HG03025 (cell line): ENCODE data around the gene APOE.
A peak's percentile ranks its signal among the peaks of the same experiment; 100 is the strongest.

Experiments
- ATAC-seq: cut with Tn5 transposase; IDR thresholded peaks from one replicate; pipeline ENCODE4 v1.9.1; 2021; ENCODE audit warnings: mild to moderate bottlenecking, moderate library complexity; ENCODE audit not compliant: unreplicated experiment, low FRiP score

The APOE gene

DNA sequence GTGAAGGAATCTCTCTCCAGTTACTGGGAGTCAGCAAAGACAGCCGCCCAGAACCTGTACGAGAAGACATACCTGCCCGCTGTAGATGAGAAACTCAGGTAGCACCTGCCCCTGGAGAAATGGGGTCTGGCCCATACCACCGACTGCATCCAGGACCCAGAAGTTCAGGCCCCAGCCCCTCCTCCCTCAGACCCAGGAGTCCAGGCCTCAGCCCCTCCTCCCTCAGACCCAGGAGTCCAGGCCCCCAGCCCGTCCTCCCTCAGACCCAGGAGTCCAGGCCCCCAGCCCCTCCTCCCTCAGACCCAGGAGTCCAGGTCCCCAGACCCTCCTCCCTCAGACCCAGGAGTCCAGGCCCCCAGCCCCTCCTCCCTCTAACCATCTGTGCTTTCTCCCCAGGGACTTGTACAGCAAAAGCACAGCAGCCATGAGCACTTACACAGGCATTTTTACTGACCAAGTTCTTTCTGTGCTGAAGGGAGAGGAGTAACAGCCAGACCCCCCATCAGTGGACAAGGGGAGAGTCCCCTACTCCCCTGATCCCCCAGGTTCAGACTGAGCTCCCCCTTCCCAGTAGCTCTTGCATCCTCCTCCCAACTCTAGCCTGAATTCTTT lies 43.3 kb downstream of the APOE start:
- no peak for ATAC-seq

- no peak for ATAC-seq
Measured at GRCh38 chr19:44949550-44949949, 44.0 kb downstream of the APOE start.

DNA sequence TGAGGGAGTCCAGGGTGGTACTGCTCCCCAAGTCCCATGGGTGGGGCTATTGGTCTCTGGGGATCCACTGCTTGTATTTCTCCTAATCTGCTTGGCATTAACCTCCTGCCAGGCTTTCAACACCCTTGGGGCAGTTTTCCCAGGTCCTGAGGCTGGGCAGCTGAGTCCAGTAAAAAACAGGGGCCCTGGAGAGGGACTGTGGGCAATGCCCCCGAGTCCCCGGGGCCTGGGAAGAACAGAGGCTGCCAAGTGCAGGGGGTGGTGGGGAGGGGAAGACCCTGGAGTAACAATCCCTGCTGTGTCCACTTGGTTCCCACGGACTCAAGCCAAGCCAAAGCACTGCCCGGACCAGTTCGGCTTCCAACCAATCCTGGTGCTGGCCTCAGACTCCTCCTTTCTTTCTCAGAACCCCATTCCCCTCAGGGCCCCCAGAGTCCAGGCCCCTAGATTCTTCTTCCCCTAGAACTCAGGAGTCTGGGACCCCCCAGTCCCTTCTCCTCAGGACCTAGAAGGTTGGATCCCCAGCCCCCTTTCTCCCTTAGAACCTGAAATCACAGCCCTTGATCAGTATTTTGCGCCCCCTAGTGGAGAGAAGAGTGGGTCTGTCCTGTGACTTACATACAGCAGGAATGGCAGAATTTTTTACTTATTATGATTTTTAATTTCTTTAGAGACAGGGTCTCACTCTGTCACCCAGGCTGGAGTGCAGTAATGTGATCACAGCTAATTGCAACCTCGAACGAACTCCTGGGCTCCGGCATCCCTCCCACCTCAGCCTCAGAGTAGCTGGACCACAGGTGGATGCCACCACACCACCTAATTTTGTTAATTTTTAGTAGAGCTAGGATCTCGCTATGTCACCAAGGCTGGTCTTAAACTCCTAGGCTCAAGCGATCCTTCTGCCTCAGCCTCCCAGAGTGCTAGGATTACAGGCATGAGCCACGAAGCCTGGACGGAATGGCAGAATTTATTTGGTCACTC lies 45.9 kb downstream of the APOE start:
- ATAC-seq: no peak

DNA sequence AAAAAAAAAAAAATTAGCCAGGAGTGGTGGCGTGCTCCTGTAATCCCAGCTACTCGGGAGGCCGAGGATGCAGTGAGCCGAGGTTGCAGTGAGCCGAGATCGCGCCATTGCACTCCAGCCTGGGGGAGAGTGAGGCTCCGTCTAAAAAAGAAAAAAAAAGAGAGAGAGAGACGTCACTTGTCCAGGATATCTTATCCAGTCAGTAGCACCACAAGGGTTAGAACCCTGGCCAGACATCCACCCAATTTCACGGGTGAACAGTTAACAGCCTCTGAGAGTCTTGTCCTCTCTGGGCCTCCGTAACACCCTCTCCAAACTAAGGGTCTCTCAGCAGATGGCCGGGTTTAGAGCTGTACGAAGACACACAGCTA lies 48.7 kb downstream of the APOE start:
- ATAC-seq: no peak

DNA sequence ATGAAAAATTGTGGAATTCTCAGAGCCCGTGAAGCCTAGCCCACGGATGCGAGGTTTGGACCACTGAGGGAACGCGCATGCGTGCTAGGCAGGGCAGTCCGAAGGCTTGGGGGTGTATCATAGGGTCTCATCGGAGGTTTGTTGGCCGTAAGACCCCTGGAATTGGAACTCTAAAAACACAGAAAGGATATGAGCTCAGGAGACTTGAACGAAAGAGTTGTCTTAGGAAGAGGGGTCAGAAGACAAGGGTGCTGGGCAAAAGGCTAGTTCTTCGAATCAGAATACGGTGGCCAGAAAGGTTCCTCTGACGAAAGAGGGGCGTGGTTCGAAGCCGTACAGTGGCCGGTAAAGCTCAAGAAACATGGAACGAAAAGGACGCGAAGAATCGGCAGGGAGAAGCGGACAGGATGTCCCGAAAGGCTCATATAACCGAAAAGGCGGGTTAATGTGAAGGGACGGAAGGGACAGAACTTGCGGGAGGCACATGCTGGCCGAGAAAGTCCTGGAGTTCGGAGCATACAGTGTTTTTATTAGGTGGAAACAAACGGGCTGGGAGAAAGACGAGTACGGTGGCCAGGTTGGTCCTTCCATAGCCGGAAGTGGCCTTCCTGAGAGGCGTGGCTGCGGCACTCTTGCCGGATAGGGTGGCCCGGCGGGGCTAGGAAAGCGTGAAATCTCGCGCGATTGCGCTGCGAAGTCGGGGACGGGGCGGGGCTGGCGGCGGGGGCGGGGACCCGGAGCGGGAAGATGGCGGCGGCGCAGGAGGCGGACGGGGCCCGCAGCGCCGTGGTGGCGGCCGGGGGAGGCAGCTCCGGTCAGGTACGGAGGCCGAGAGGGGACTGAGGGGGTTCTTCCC lies 49.3 kb downstream of the APOE start, which contains the start of gene CLPTM1:
Gene CLPTM1 (plus strand): TSS at position 732 of the 856 bp plus-strand sequence. CDS start 16 bp downstream, at position 748.
- ATAC-seq: peak; percentile 68

DNA sequence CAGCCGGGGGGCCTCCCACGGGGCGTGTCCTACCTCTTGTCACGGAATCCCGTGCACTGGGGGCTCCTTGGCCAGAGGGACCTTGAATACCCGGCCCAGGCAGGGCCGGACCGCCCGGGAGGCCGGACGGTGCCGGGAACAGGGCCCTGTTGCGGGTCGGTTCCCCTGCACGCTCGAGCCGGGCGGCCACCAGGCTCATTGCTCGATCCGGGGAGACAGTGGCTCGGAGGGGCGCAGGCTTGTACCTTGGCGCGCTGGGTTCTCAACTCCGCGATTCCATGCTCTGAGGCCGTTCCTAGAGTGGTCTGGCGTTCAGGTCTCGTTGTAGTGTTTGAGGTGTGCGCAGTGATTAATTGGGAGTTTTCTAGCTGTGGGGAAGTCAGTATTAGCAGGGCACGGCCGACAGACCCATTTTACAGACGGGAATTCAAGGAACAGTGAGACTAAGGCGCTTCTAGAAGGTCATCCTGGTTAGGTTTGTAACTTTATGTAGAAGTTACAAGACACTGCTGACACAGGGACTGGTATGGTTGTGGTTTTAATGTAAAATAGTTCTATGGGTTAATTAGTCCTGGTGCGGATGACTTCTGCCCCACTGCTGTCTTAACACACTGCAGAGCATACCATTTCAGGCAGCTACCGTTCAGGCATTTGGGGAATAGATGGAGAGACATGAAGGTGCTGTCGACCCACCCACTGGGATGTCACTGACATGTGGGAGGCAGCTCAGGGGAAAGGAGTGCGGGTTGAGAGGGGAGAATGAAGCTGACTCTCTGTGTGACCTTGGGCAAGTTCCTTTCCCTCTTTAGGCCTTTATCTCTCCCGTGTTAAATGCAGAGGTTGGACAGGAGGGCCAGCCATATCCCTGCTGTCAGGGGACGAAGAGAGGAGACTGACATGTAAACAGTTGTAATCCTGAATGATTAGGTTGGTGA lies 50.2 kb downstream of the APOE start:
- ATAC-seq: peak; percentile 4

DNA sequence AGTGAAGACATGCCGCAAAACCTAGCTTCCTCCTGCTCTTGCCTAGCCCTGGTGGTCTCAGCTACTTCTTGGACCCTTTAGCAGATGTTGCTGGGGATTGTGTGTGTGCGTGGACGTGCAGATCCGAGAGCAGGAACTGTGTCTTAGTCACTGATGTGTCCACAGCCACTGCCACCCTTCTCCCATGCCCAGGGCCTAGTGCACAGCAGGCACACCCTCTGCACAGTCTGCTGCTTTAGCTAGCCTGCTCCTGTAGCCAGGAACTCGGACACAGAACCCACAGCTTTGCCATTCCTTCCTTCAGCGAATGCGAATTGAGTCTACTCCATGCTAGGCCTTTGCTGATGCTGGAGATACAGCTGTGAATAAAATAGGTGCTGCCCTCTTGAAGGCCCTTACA lies 51.9 kb downstream of the APOE start:
- ATAC-seq: no peak

GRCh38 chr19:44958090-44958489 lies 52.5 kb downstream of the APOE start:
- ATAC-seq: no peak
